ENCODE data around the gene DOCK11.
"Not testable (repeated sequence)": the region's sequence is repeated elsewhere in the genome, so short reads cannot be mapped to it uniquely, and the experiment has no call there.

DOCK11 gene

GRCh38 chrX:118566359-118566758 lies 70.7 kb downstream of the DOCK11 start:
- DNase-seq (ENCODE audit: low read depth in 2 of 2, low spot score in 1 of 2): no peak

GRCh38 chrX:118569676-118570075 lies 74.1 kb downstream of the DOCK11 start:
- DNase-seq (ENCODE audit: low read depth in 2 of 2, low spot score in 1 of 2): no peak

GRCh38 chrX:118570209-118570608 lies 74.6 kb downstream of the DOCK11 start:
- DNase-seq (ENCODE audit: low read depth in 2 of 2, low spot score in 1 of 2): no peak

GRCh38 chrX:118571836-118572235 lies 76.2 kb downstream of the DOCK11 start:
- no peak for DNase-seq (ENCODE audit: low read depth in 2 of 2, low spot score in 1 of 2)

- no peak for DNase-seq (ENCODE audit: low read depth in 2 of 2, low spot score in 1 of 2)
Observed at GRCh38 chrX:118574666-118575065, 79.1 kb downstream of the DOCK11 start.

- no peak for DNase-seq (ENCODE audit: low read depth in 2 of 2, low spot score in 1 of 2)
Observed at GRCh38 chrX:118577041-118577440, 81.4 kb downstream of the DOCK11 start.

- no peak for DNase-seq (ENCODE audit: low read depth in 2 of 2, low spot score in 1 of 2)
Observed at GRCh38 chrX:118579417-118579816, 83.8 kb downstream of the DOCK11 start.

GRCh38 chrX:118582926-118583325 lies 87.3 kb downstream of the DOCK11 start:
- not testable (repeated sequence) for DNase-seq (ENCODE audit: low read depth in 2 of 2, low spot score in 1 of 2)

GRCh38 chrX:118583781-118584180 lies 88.2 kb downstream of the DOCK11 start:
- DNase-seq (ENCODE audit: low read depth in 2 of 2, low spot score in 1 of 2): no peak

GRCh38 chrX:118585296-118585695 lies 89.7 kb downstream of the DOCK11 start:
- DNase-seq (ENCODE audit: low read depth in 2 of 2, low spot score in 1 of 2): no peak

GRCh38 chrX:118586206-118586605 lies 90.6 kb downstream of the DOCK11 start:
- DNase-seq (ENCODE audit: low read depth in 2 of 2, low spot score in 1 of 2): not testable (repeated sequence)

GRCh38 chrX:118588715-118589114 lies 93.1 kb downstream of the DOCK11 start:
- DNase-seq (ENCODE audit: low read depth in 2 of 2, low spot score in 1 of 2): no peak

- no peak for DNase-seq (ENCODE audit: low read depth in 2 of 2, low spot score in 1 of 2)
Observed at GRCh38 chrX:118589227-118589626, 93.6 kb downstream of the DOCK11 start.

GRCh38 chrX:118593407-118593806 lies 97.8 kb downstream of the DOCK11 start:
- DNase-seq (ENCODE audit: low read depth in 2 of 2, low spot score in 1 of 2): no peak

GRCh38 chrX:118594697-118595420 lies 99.2 kb downstream of the DOCK11 start:
- no peak for DNase-seq (ENCODE audit: low read depth in 2 of 2, low spot score in 1 of 2)

- no peak for DNase-seq (ENCODE audit: low read depth in 2 of 2, low spot score in 1 of 2)
Observed at GRCh38 chrX:118595501-118596042, 100.0 kb downstream of the DOCK11 start.

GRCh38 chrX:118596390-118596789 lies 100.8 kb downstream of the DOCK11 start:
- no peak for DNase-seq (ENCODE audit: low read depth in 2 of 2, low spot score in 1 of 2)

GRCh38 chrX:118603981-118604380 lies 108.4 kb downstream of the DOCK11 start:
- no peak for DNase-seq (ENCODE audit: low read depth in 2 of 2, low spot score in 1 of 2)

- DNase-seq (ENCODE audit: low read depth in 2 of 2, low spot score in 1 of 2): no peak
Observed at GRCh38 chrX:118612290-118612689, 116.7 kb downstream of the DOCK11 start.

GRCh38 chrX:118614150-118614549 lies 118.5 kb downstream of the DOCK11 start:
- DNase-seq (ENCODE audit: low read depth in 2 of 2, low spot score in 1 of 2): no peak

GRCh38 chrX:118615141-118615540 lies 119.5 kb downstream of the DOCK11 start:
- no peak for DNase-seq (ENCODE audit: low read depth in 2 of 2, low spot score in 1 of 2)

- no peak for DNase-seq (ENCODE audit: low read depth in 2 of 2, low spot score in 1 of 2)
Observed at GRCh38 chrX:118621081-118621759, 125.6 kb downstream of the DOCK11 start.

Data from stimulated activated CD8-positive, alpha-beta memory T cell treated with anti-CD3 and anti-CD28 coated beads, Interleukin-4, amount 100 ng/mL, for 4 hours (primary cell).